A673 (cell line): ENCODE results near the gene PPFIBP1.

Experiments
- CTCF ChIP-seq: fragments of 300-800, 200-600 bp; sonication (generic); conservative IDR thresholded peaks from 2 replicates; pipeline ENCODE4 v1.5.1; 2017; ENCODE audit warnings: low read depth, mild to moderate bottlenecking, antibody characterized with exemption, low read length, moderate library complexity, mixed read lengths
- EZH2 ChIP-seq: fragments of 200-600 bp; sonication (generic); IDR thresholded peaks from 2 replicates; pipeline ENCODE4 v1.6.1; 2017; ENCODE audit warnings: borderline replicate concordance, low read depth, mild to moderate bottlenecking, mixed read lengths, antibody characterized with exemption, low read length; ENCODE audit not compliant: poor library complexity, severe bottlenecking

DNA sequence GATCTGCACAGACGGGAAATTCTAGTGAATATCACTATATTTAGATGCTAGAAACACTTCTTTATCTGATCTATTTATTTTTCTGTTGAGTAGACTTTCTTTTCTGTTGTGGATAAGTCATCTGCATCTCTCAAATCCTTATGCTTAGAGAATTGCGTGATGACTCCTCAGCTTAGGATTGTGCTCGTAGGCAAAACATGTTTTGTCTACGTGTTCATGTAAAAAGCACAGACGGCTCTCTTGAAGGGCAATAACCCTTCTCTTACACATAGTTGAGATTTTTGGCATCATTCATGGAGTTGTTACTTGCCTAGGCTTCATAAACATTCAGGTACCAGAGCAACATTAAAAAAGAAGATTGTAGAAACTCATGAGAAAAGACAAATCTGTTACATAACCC is 18.6 kb downstream of the PPFIBP1 start:
- TF ChIP-seq EZH2 (no peak), CTCF (no peak)
